Natural killer cell treated with Interleukin-12 subunit alpha and Interleukin-12 subunit beta and Interleukin-15 and Interleukin-18, amount 100 ng/mL, for 72 hours (primary cell): ENCODE results near the gene ELAVL1. TPM values are rescaled to one million over a fixed set of nuclear protein-coding genes. Genes with fewer than 3 reads are reported as not detected.

Experiments
- ATAC-seq, 2 donors: fragments of 150-1000 bp; cut with Tn5 transposase in 1 of 2; sonication (Bioruptor Pico), chemical (Tn5 transposase) in 1 of 2; 2 replicates each; pipeline ENCODE4 v1.10.0; 2021
- DNase-seq: peaks from one replicate; pipeline ENCODE4 v3.0.0; 2022; ENCODE audit warnings: low spot score
- H3K27ac Mint-ChIP-seq, 2 donors: 1 replicate in 1 of 2; 2 replicates in 1 of 2; pipeline ENCODE4 v1.8.0; 2022; ENCODE audit warnings: mixed read lengths in 2 of 2, mild to moderate bottlenecking in 1 of 2, moderate library complexity in 1 of 2
- H3K27me3 Mint-ChIP-seq, 2 donors: 1 replicate in 1 of 2; 2 replicates in 1 of 2; pipeline ENCODE4 v1.8.0; 2022; ENCODE audit warnings: mixed read lengths in 2 of 2
- H3K36me3 Mint-ChIP-seq: one replicate; pipeline ENCODE4 v1.8.0; 2022; ENCODE audit warnings: mixed read lengths
- H3K4me1 Mint-ChIP-seq, 2 donors: 1 replicate in 1 of 2; 2 replicates in 1 of 2; pipeline ENCODE4 v1.8.0; 2022; ENCODE audit warnings: low read depth in 2 of 2, mixed read lengths in 2 of 2, mild to moderate bottlenecking in 1 of 2
- H3K4me3 Mint-ChIP-seq: one replicate; pipeline ENCODE4 v1.8.0; 2022; ENCODE audit warnings: mixed read lengths
- H3K9me3 Mint-ChIP-seq: 2 replicates; pipeline ENCODE4 v1.8.0; 2022; ENCODE audit warnings: mixed read lengths
- total RNA-seq, 2 donors: library from RNA; stranded (reverse); gene quantifications; one replicate each; pipeline ENCODE4 v1.2.3, GENCODE V29; 2022

Gene ELAVL1
- total RNA-seq, 2 donors from 2014 or later = 124 to 137 TPM

GRCh38 chr19:7977723-7978040, 27.8 kb downstream of the ELAVL1 start:
- peaks cover 4% of the 10 kb centered on the region for H3K36me3 Mint-ChIP-seq
- no peak overlapping the region for H3K4me3 Mint-ChIP-seq
- no peak overlapping the region for H3K27ac Mint-ChIP-seq
- H3K9me3 Mint-ChIP-seq = no peaks in the 10 kb centered on the region
- no peak for ATAC-seq
- DNase-seq = no peak
- H3K27me3 Mint-ChIP-seq = no peaks in the 10 kb centered on the region
- no peaks in the 10 kb centered on the region for H3K4me1 Mint-ChIP-seq

- Mint-ChIP-seq H3K36me3 (peaks cover 4% of the 10 kb centered on the region), H3K27me3 (no peaks in the 10 kb centered on the region), H3K4me1 (no peaks in the 10 kb centered on the region), H3K9me3 (no peaks in the 10 kb centered on the region), H3K4me3 (no peak overlapping the region), H3K27ac (no peak overlapping the region)
- no peak for DNase-seq
- no peak for ATAC-seq
Measured at GRCh38 chr19:7977021-7977722, 28.3 kb downstream of the ELAVL1 start.

- Mint-ChIP-seq H3K27me3 (no peaks in the 10 kb centered on the region), H3K27ac (no peak overlapping the region), H3K36me3 (peaks cover 4% of the 10 kb centered on the region), H3K9me3 (no peaks in the 10 kb centered on the region), H3K4me1 (no peaks in the 10 kb centered on the region), H3K4me3 (no peak overlapping the region)
- no peak for ATAC-seq
- no peak for DNase-seq
Measured at GRCh38 chr19:7976461-7976860, 29.0 kb downstream of the ELAVL1 start.

- H3K36me3 Mint-ChIP-seq = peaks cover 4% of the 10 kb centered on the region
- H3K27ac Mint-ChIP-seq = no peak overlapping the region
- no peaks in the 10 kb centered on the region for H3K4me1 Mint-ChIP-seq
- DNase-seq (no peak), ATAC-seq (no peak)
- H3K4me3 Mint-ChIP-seq = no peak overlapping the region
- no peaks in the 10 kb centered on the region for H3K27me3 Mint-ChIP-seq
- H3K9me3 Mint-ChIP-seq = no peaks in the 10 kb centered on the region
Measured at GRCh38 chr19:7975037-7975436, 30.4 kb downstream of the ELAVL1 start.

GRCh38 chr19:7973883-7974282, 31.6 kb downstream of the ELAVL1 start:
- Mint-ChIP-seq H3K9me3 (no peaks in the 10 kb centered on the region), H3K36me3 (peaks cover 4% of the 10 kb centered on the region), H3K4me3 (no peak overlapping the region), H3K27me3 (no peaks in the 10 kb centered on the region), H3K27ac (no peak overlapping the region), H3K4me1 (no peaks in the 10 kb centered on the region)
- DNase-seq (no peak), ATAC-seq (no peak)

GRCh38 chr19:7971553-7972520, 33.6 kb downstream of the ELAVL1 start:
- Mint-ChIP-seq H3K27me3 (no peaks in the 10 kb centered on the region), H3K27ac (no peak overlapping the region), H3K4me3 (no peak overlapping the region), H3K36me3 (peaks cover 4% of the 10 kb centered on the region), H3K9me3 (no peaks in the 10 kb centered on the region), H3K4me1 (peaks cover 0 to 6% of the 10 kb centered on the region in 2 donors)
- DNase-seq (no peak), ATAC-seq (peak in 1 of 2 donors; percentile 5)

GRCh38 chr19:7970716-7971448, 34.6 kb downstream of the ELAVL1 start:
- H3K4me3 Mint-ChIP-seq = no peak overlapping the region
- no peak overlapping the region for H3K27ac Mint-ChIP-seq
- H3K27me3 Mint-ChIP-seq = no peaks in the 10 kb centered on the region
- peaks cover 0 to 9% of the 10 kb centered on the region in 2 donors for H3K4me1 Mint-ChIP-seq
- H3K36me3 Mint-ChIP-seq = peaks cover 8% of the 10 kb centered on the region
- H3K9me3 Mint-ChIP-seq = no peaks in the 10 kb centered on the region
- ATAC-seq = no peak
- DNase-seq = no peak

GRCh38 chr19:7969555-7969939, 35.9 kb downstream of the ELAVL1 start:
- DNase-seq = no peak
- no peak for ATAC-seq
- Mint-ChIP-seq H3K4me3 (no peak overlapping the region), H3K36me3 (peaks cover 8% of the 10 kb centered on the region), H3K27me3 (no peaks in the 10 kb centered on the region), H3K9me3 (no peaks in the 10 kb centered on the region), H3K4me1 (peaks cover 0 to 9% of the 10 kb centered on the region in 2 donors), H3K27ac (no peak overlapping the region)

- peaks cover 8% of the 10 kb centered on the region for H3K36me3 Mint-ChIP-seq
- ATAC-seq (no peak), DNase-seq (no peak)
- no peaks in the 10 kb centered on the region for H3K27me3 Mint-ChIP-seq
- no peak overlapping the region for H3K27ac Mint-ChIP-seq
- H3K4me3 Mint-ChIP-seq = no peak overlapping the region
- peaks cover 0 to 9% of the 10 kb centered on the region in 2 donors for H3K4me1 Mint-ChIP-seq
- H3K9me3 Mint-ChIP-seq = no peaks in the 10 kb centered on the region
Measured at GRCh38 chr19:7968796-7969554, 36.5 kb downstream of the ELAVL1 start.

- DNase-seq (no peak), ATAC-seq (peak in 1 of 2 donors; percentile 33)
- Mint-ChIP-seq H3K36me3 (peaks cover 4% of the 10 kb centered on the region), H3K27ac (no peak overlapping the region), H3K9me3 (no peaks in the 10 kb centered on the region), H3K4me1 (peaks cover 0 to 9% of the 10 kb centered on the region in 2 donors), H3K4me3 (no peak overlapping the region), H3K27me3 (no peaks in the 10 kb centered on the region)
Measured at GRCh38 chr19:7968008-7968795, 37.2 kb downstream of the ELAVL1 start.

GRCh38 chr19:7965921-7966665, 39.3 kb downstream of the ELAVL1 start:
- H3K27me3 Mint-ChIP-seq = no peaks in the 10 kb centered on the region
- peaks cover 0 to 9% of the 10 kb centered on the region in 2 donors for H3K4me1 Mint-ChIP-seq
- H3K27ac Mint-ChIP-seq = no peak overlapping the region
- peaks cover 10% of the 10 kb centered on the region for H3K36me3 Mint-ChIP-seq
- H3K4me3 Mint-ChIP-seq = no peak overlapping the region
- DNase-seq (no peak), ATAC-seq (no peak)
- no peaks in the 10 kb centered on the region for H3K9me3 Mint-ChIP-seq

GRCh38 chr19:7965259-7965841, 40.1 kb downstream of the ELAVL1 start:
- no peak for ATAC-seq
- no peak for DNase-seq
- H3K36me3 Mint-ChIP-seq = peaks cover 10% of the 10 kb centered on the region
- no peaks in the 10 kb centered on the region for H3K9me3 Mint-ChIP-seq
- H3K4me3 Mint-ChIP-seq = no peak overlapping the region
- peaks cover 0 to 9% of the 10 kb centered on the region in 2 donors for H3K4me1 Mint-ChIP-seq
- no peak overlapping the region for H3K27ac Mint-ChIP-seq
- H3K27me3 Mint-ChIP-seq = no peaks in the 10 kb centered on the region
